ENCODE results near the gene PRG3. TPM values are rescaled to one million over a fixed set of nuclear protein-coding genes. Genes with fewer than 3 reads are reported as not detected.

Gene PRG3
- total RNA-seq, 1 experiment from 2014 or later, result not detected

DNA sequence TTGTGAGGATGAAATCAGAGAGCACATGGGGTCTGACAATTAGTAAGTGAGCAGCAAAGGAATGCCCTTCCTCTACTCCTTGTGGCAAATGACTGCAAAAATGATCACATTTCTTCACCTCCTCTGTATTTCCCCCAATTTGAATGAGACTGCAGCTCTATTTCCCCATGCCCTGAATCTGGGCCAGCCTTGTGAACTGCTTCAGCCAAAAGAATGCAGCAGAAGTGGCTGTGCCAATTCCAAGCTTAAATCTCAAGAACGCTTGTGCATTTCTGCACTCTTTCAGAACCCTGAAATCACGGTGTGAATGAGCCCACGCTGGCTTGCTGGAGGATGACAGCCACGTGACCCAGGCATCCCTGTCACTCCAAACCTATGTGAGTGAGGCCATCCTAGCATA lies 36.1 kb upstream of the PRG3 start:
- Mint-ChIP-seq H3K4me3 (no peak overlapping the region), H3K4me1 (0 out of 2 replicates have a peak, but pooled peaks cover 4% of the 10 kb centered on the region), H3K9me3 (no peaks in the 10 kb centered on the region), H3K27me3 (ENCODE audit: low read depth) (no peaks in the 10 kb centered on the region), H3K36me3 (peaks cover 50% of the 10 kb centered on the region), H3K27ac (no peak overlapping the region)
- ChIA-PET CTCF (no interaction called here), POLR2A (no interaction called here)
- DNase-seq (ENCODE audit: low spot score), result no peak
- no peak for TF ChIP-seq GABPB1 (CRISPR knock-in tag; IDR thresholded peaks at IDR 0.05)
- no peak for TF ChIP-seq ATF6 (CRISPR knock-in tag; IDR thresholded peaks at IDR 0.05)
- no peak for ATAC-seq

DNA sequence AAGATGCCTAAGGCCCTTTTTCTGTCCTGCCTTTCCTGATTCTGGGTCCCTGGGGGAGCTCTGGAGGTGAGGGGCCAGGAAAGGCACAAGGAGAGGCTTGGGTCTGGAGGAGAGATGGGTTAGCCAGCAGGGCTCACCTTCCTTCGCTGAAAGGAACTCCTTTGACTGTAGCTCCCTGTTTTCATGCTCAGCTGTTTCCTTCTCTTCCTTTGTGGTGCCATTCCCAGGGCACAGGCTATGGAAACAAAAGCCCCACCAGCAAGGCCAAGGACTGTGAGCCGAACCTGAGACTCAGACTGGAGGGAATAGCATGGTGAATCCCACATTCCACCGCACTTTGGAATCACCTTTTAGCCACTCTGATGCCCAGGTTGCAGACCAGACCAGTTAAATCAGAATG lies 35.5 kb upstream of the PRG3 start:
- DNase-seq (ENCODE audit: low spot score) (no peak), ATAC-seq (no peak)
- ChIA-PET CTCF (no interaction called here), POLR2A (no interaction called here)
- H3K36me3 Mint-ChIP-seq, result peaks cover 53% of the 10 kb centered on the region
- H3K4me1 Mint-ChIP-seq, result 0 out of 2 replicates have a peak, but pooled peaks cover 4% of the 10 kb centered on the region
- no peak overlapping the region for H3K27ac Mint-ChIP-seq
- H3K9me3 Mint-ChIP-seq, result no peaks in the 10 kb centered on the region
- TF ChIP-seq NR2C2 (CRISPR knock-in tag; IDR thresholded peaks at IDR 0.05) (no peak), ESRRA (CRISPR knock-in tag; IDR thresholded peaks at IDR 0.05; ENCODE audit: borderline replicate concordance) (no peak), KAT7 (CRISPR knock-in tag; IDR thresholded peaks at IDR 0.05; ENCODE audit: borderline replicate concordance) (no peak), ATF1 (CRISPR knock-in tag; IDR thresholded peaks at IDR 0.05) (no peak)
- H3K4me3 Mint-ChIP-seq, result no peak overlapping the region
- no peaks in the 10 kb centered on the region for H3K27me3 Mint-ChIP-seq (ENCODE audit: low read depth)

- DNase-seq (ENCODE audit: low spot score), result no peak
- Mint-ChIP-seq H3K4me3 (no peak overlapping the region), H3K9me3 (no peaks in the 10 kb centered on the region), H3K4me1 (0 out of 2 replicates have a peak, but pooled peaks cover 4% of the 10 kb centered on the region), H3K27ac (no peak overlapping the region), H3K36me3 (peaks cover 54% of the 10 kb centered on the region), H3K27me3 (ENCODE audit: low read depth) (no peaks in the 10 kb centered on the region)
- no peak for ATAC-seq
- ChIA-PET CTCF (no interaction called here), POLR2A (no interaction called here)
- TF ChIP-seq ATF6 (CRISPR knock-in tag; IDR thresholded peaks at IDR 0.05) (no peak), OVOL2 (CRISPR knock-in tag; IDR thresholded peaks at IDR 0.05; ENCODE audit: borderline replicate concordance) (no peak), NR2C2 (CRISPR knock-in tag; IDR thresholded peaks at IDR 0.05) (no peak), ETV6 (CRISPR knock-in tag; IDR thresholded peaks at IDR 0.05) (no peak), SMAD4 (CRISPR knock-in tag; IDR thresholded peaks at IDR 0.05) (no peak), ATF2 (CRISPR knock-in tag; IDR thresholded peaks at IDR 0.05; ENCODE audit: borderline replicate concordance, low read depth) (no peak), ZNF138 (CRISPR knock-in tag; conservative IDR thresholded peaks at IDR 0.05) (no peak), CDX4 (CRISPR knock-in tag; IDR thresholded peaks at IDR 0.05; ENCODE audit: borderline replicate concordance) (no peak), ELF4 (CRISPR knock-in tag; IDR thresholded peaks at IDR 0.05; ENCODE audit: low read depth) (no peak)
- TF ChIP-seq, protein P1, sequence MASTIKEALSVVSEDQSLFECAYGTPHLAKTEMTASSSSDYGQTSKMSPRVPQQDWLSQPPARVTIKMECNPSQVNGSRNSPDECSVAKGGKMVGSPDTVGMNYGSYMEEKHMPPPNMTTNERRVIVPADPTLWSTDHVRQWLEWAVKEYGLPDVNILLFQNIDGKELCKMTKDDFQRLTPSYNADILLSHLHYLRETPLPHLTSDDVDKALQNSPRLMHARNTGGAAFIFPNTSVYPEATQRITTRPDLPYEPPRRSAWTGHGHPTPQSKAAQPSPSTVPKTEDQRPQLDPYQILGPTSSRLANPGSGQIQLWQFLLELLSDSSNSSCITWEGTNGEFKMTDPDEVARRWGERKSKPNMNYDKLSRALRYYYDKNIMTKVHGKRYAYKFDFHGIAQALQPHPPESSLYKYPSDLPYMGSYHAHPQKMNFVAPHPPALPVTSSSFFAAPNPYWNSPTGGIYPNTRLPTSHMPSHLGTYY (CRISPR knock-in tag; IDR thresholded peaks at IDR 0.05), result no peak
- TF ChIP-seq, protein P2, sequence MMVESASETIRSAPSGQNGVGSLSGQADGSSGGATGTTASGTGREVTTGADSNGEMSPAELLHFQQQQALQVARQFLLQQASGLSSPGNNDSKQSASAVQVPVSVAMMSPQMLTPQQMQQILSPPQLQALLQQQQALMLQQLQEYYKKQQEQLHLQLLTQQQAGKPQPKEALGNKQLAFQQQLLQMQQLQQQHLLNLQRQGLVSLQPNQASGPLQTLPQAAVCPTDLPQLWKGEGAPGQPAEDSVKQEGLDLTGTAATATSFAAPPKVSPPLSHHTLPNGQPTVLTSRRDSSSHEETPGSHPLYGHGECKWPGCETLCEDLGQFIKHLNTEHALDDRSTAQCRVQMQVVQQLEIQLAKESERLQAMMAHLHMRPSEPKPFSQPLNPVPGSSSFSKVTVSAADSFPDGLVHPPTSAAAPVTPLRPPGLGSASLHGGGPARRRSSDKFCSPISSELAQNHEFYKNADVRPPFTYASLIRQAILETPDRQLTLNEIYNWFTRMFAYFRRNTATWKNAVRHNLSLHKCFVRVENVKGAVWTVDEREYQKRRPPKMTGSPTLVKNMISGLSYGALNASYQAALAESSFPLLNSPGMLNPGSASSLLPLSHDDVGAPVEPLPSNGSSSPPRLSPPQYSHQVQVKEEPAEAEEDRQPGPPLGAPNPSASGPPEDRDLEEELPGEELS (CRISPR knock-in tag; IDR thresholded peaks at IDR 0.05), result no peak
- TF ChIP-seq, protein P3, sequence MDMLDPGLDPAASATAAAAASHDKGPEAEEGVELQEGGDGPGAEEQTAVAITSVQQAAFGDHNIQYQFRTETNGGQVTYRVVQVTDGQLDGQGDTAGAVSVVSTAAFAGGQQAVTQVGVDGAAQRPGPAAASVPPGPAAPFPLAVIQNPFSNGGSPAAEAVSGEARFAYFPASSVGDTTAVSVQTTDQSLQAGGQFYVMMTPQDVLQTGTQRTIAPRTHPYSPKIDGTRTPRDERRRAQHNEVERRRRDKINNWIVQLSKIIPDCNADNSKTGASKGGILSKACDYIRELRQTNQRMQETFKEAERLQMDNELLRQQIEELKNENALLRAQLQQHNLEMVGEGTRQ (CRISPR knock-in tag; IDR thresholded peaks at IDR 0.05), result no peak
- TF ChIP-seq, protein P4, sequence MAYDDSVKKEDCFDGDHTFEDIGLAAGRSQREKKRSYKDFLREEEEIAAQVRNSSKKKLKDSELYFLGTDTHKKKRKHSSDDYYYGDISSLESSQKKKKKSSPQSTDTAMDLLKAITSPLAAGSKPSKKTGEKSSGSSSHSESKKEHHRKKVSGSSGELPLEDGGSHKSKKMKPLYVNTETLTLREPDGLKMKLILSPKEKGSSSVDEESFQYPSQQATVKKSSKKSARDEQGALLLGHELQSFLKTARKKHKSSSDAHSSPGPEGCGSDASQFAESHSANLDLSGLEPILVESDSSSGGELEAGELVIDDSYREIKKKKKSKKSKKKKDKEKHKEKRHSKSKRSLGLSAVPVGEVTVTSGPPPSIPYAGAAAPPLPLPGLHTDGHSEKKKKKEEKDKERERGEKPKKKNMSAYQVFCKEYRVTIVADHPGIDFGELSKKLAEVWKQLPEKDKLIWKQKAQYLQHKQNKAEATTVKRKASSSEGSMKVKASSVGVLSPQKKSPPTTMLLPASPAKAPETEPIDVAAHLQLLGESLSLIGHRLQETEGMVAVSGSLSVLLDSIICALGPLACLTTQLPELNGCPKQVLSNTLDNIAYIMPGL (CRISPR knock-in tag; IDR thresholded peaks at IDR 0.05), result no peak
These were observed 33.8 kb upstream of the PRG3 start for GRCh38 chr11:57414612-57415212.

Measured in WTC11 (cell line).